MM.1S (cell line): ENCODE measurements around the gene CCDC88C.
"Not testable (repeated sequence)": the region's sequence is repeated elsewhere in the genome, so short reads cannot be mapped to it uniquely, and the experiment has no call there.

ENCODE experiments used
- DNase-seq: peaks from one replicate; pipeline ENCODE4 v3.0.0-alpha.2; 2015
- H2AFZ ChIP-seq: fragments of 300-600 bp; sonication (generic); 2 replicates; pipeline ENCODE4 v1.6.0; 2016; ENCODE audit warnings: antibody characterized with exemption, low read length
- H3F3A ChIP-seq: fragments of 300-600 bp; sonication (generic); 2 replicates; pipeline ENCODE4 v1.6.1; 2016; ENCODE audit warnings: mild to moderate bottlenecking, antibody characterized with exemption, low read length, moderate library complexity, mixed read lengths; ENCODE audit not compliant: insufficient read depth
- H3K27ac ChIP-seq: fragments of 300-600 bp; sonication (generic); 2 replicates; pipeline ENCODE4 v1.5.1; 2016; ENCODE audit warnings: mild to moderate bottlenecking, low read length
- H3K27me3 ChIP-seq: fragments of 300-600 bp; sonication (generic); replicated peaks from 2 replicates; pipeline ENCODE4 v1.6.0; 2016; ENCODE audit warnings: low read length; ENCODE audit not compliant: insufficient read depth
- H3K36me3 ChIP-seq: fragments of 300-600 bp; sonication (generic); replicated peaks from 2 replicates; pipeline ENCODE4 v1.6.1; 2016; ENCODE audit warnings: mild to moderate bottlenecking, low read length, mixed read lengths; ENCODE audit not compliant: insufficient read depth
- H3K4me1 ChIP-seq: fragments of 300-600 bp; sonication (generic); 2 replicates; pipeline ENCODE4 v1.6.1; 2016; ENCODE audit warnings: low read length, mixed read lengths
- H3K4me2 ChIP-seq: fragments of 300-600 bp; sonication (generic); 2 replicates; pipeline ENCODE4 v1.6.0; 2016; ENCODE audit warnings: low read depth, low read length
- H3K4me3 ChIP-seq: fragments of 300-600 bp; sonication (generic); 2 replicates; pipeline ENCODE4 v1.5.1; 2016; ENCODE audit warnings: low read length, mixed read lengths
- H3K79me2 ChIP-seq: fragments of 300-600 bp; sonication (generic); 2 replicates; pipeline ENCODE4 v1.6.1; 2016; ENCODE audit warnings: mixed run types, low read length, mixed read lengths
- H3K9ac ChIP-seq: fragments of 300-600 bp; sonication (generic); 2 replicates; pipeline ENCODE4 v1.6.1; 2016; ENCODE audit warnings: low read length, mixed read lengths
- H3K9me2 ChIP-seq: fragments of 300-600 bp; sonication (generic); replicated peaks from 2 replicates; pipeline ENCODE4 v1.6.1; 2016; ENCODE audit warnings: mild to moderate bottlenecking, low read length, mixed read lengths; ENCODE audit not compliant: insufficient read depth
- H3K9me3 ChIP-seq: fragments of 300-600 bp; sonication (generic); replicated peaks from 2 replicates; pipeline ENCODE4 v1.6.1; 2016; ENCODE audit warnings: mild to moderate bottlenecking, low read length, mixed read lengths; ENCODE audit not compliant: insufficient read depth
- H4K20me1 ChIP-seq: fragments of 300-600 bp; sonication (generic); 2 replicates; pipeline ENCODE4 v1.6.1; 2016; ENCODE audit warnings: mild to moderate bottlenecking, low read length, moderate library complexity, mixed read lengths; ENCODE audit not compliant: insufficient read depth
- CTCF ChIP-seq: fragments of 300-600 bp; sonication (generic); IDR thresholded peaks from 2 replicates; pipeline ENCODE4 v1.5.1; 2016; ENCODE audit warnings: antibody characterized with exemption, low read length, mixed read lengths
- EZH2 ChIP-seq: fragments of 300-600 bp; sonication (generic); optimal IDR thresholded peaks from 2 replicates; pipeline ENCODE3; 2017; ENCODE audit warnings: low read depth, mild to moderate bottlenecking, antibody characterized with exemption, low read length, mixed read lengths
- EZH2phosphoT487 ChIP-seq: fragments of 300-600 bp; sonication (generic); IDR thresholded peaks from 2 replicates; pipeline ENCODE4 v1.6.1; 2018; ENCODE audit warnings: antibody characterized with exemption, low read length

CCDC88C gene

GRCh38 chr14:91444335-91445020 is 26.9 kb upstream of the CCDC88C start:
- no peak for DNase-seq
- TF ChIP-seq EZH2phosphoT487 (no peak), CTCF (no peak), EZH2 (no peak)
- no peaks in the 10 kb centered on the region for H3K9me2 ChIP-seq
- no peaks in the 10 kb centered on the region for H3K79me2 ChIP-seq
- no peak overlapping the region for H3K4me3 ChIP-seq
- no peaks in the 10 kb centered on the region for H3K36me3 ChIP-seq
- H3F3A ChIP-seq: no peaks in the 10 kb centered on the region
- H3K4me2 ChIP-seq: no peak overlapping the region
- no peak overlapping the region for H3K27ac ChIP-seq
- H3K27me3 ChIP-seq: no peaks in the 10 kb centered on the region
- H3K9me3 ChIP-seq: no peaks in the 10 kb centered on the region
- H4K20me1 ChIP-seq: no peaks in the 10 kb centered on the region
- no peak overlapping the region for H2AFZ ChIP-seq
- no peak overlapping the region for H3K9ac ChIP-seq
- H3K4me1 ChIP-seq: no peaks in the 10 kb centered on the region

GRCh38 chr14:91439345-91439744 is 21.7 kb upstream of the CCDC88C start:
- Histone ChIP-seq H4K20me1 (no peaks in the 10 kb centered on the region), H3K9me3 (no peaks in the 10 kb centered on the region), H2AFZ (no peak overlapping the region), H3K9ac (no peak overlapping the region), H3K4me1 (no peaks in the 10 kb centered on the region), H3K27ac (no peak overlapping the region), H3K27me3 (no peaks in the 10 kb centered on the region), H3K4me3 (no peak overlapping the region), H3K4me2 (no peak overlapping the region), H3K9me2 (no peaks in the 10 kb centered on the region), H3K36me3 (no peaks in the 10 kb centered on the region), H3K79me2 (no peaks in the 10 kb centered on the region), H3F3A (no peaks in the 10 kb centered on the region)
- no peak for DNase-seq
- no peak for TF ChIP-seq EZH2
- no peak for TF ChIP-seq EZH2phosphoT487
- no peak for TF ChIP-seq CTCF

GRCh38 chr14:91438845-91439244 is 21.2 kb upstream of the CCDC88C start:
- Histone ChIP-seq H3K4me2 (no peak overlapping the region), H3K27ac (no peak overlapping the region), H3K27me3 (no peaks in the 10 kb centered on the region), H3K9me3 (no peaks in the 10 kb centered on the region), H3K4me3 (no peak overlapping the region), H3K79me2 (no peaks in the 10 kb centered on the region), H3K9me2 (no peaks in the 10 kb centered on the region), H3K36me3 (no peaks in the 10 kb centered on the region), H3K9ac (no peak overlapping the region), H3F3A (no peaks in the 10 kb centered on the region), H4K20me1 (no peaks in the 10 kb centered on the region), H3K4me1 (no peaks in the 10 kb centered on the region), H2AFZ (no peak overlapping the region)
- no peak for DNase-seq
- TF ChIP-seq EZH2 (no peak), EZH2phosphoT487 (no peak), CTCF (no peak)

- not testable (repeated sequence) for H4K20me1 ChIP-seq, H3F3A ChIP-seq, DNase-seq, H3K4me3 ChIP-seq, H3K9me2 ChIP-seq, H3K4me1 ChIP-seq, H3K4me2 ChIP-seq, H3K9ac ChIP-seq, H3K9me3 ChIP-seq, H3K27ac ChIP-seq, H3K79me2 ChIP-seq, H2AFZ ChIP-seq, H3K27me3 ChIP-seq, H3K36me3 ChIP-seq
These were observed 18.6 kb upstream of the CCDC88C start for GRCh38 chr14:91436266-91436665.
